CD14-positive monocyte (primary cell): ENCODE data around the gene DPPA4. TPM values are rescaled to one million over a fixed set of nuclear protein-coding genes. Genes with fewer than 3 reads are reported as not detected.

Source experiments
- DNase-seq, 3 donors: peaks; one replicate each; pipeline ENCODE4 v3.0.0-alpha.2; 2011 to 2022
- H2AFZ ChIP-seq: 2 replicates; pipeline ENCODE4 v1.6.0; 2012; ENCODE audit warnings: mild to moderate bottlenecking, low read depth, low read length, inconsistent platforms; ENCODE audit not compliant: insufficient read depth, poor library complexity, severe bottlenecking
- H3K27ac ChIP-seq, 2 donors: 1 replicate in 1 of 2; 2 replicates in 1 of 2; pipeline ENCODE4 v1.5.1; 2012 to 2013; ENCODE audit warnings: low read length in 2 of 2, control low read depth in 1 of 2, inconsistent platforms in 1 of 2, low read depth in 1 of 2, mild to moderate bottlenecking in 1 of 2
- H3K27me3 ChIP-seq, 2 donors: one replicate each; pipeline versions ENCODE4 v1.6.0 to v1.6.1; 2011 to 2013; ENCODE audit warnings: low read length in 2 of 2; ENCODE audit not compliant: control insufficient read depth in 2 of 2, insufficient read depth in 2 of 2
- H3K36me3 ChIP-seq, 2 donors: replicated peaks in 1 of 2; 1 replicate in 1 of 2; 2 replicates in 1 of 2; pipeline versions ENCODE4 v1.5.1 to v1.6.1; 2012 to 2013; ENCODE audit warnings: low read length in 2 of 2, control low read depth in 1 of 2, inconsistent platforms in 1 of 2, mild to moderate bottlenecking in 1 of 2; ENCODE audit not compliant: insufficient read depth in 2 of 2, control insufficient read depth in 1 of 2
- H3K4me1 ChIP-seq, 2 donors: 1 replicate in 1 of 2; 2 replicates in 1 of 2; pipeline versions ENCODE4 v1.5.1 to v1.6.1; 2012 to 2013; ENCODE audit warnings: low read length in 2 of 2, control low read depth in 1 of 2, inconsistent platforms in 1 of 2, mild to moderate bottlenecking in 1 of 2, moderate library complexity in 1 of 2; ENCODE audit not compliant: insufficient read depth in 2 of 2, control insufficient read depth in 1 of 2
- H3K4me2 ChIP-seq: replicated peaks from 2 replicates; pipeline ENCODE3; 2012; ENCODE audit warnings: low read length, moderate library complexity, mild to moderate bottlenecking; ENCODE audit not compliant: poor library complexity, severe bottlenecking; ENCODE audit errors: extremely low read depth
- H3K4me3 ChIP-seq, 3 experiments: fragments of 200-600 bp in 1 of 3; sonication (generic) in 1 of 3; replicated peaks in 1 of 3; 1 replicate in 2 of 3; 2 replicates in 1 of 3; pipeline ENCODE4 v1.5.1; 2011 to 2013; ENCODE audit warnings: low read length in 3 of 3, mild to moderate bottlenecking in 3 of 3, control low read depth in 2 of 3, low read depth in 2 of 3, inconsistent platforms in 1 of 3, moderate library complexity in 1 of 3
- H3K79me2 ChIP-seq: 2 replicates; pipeline ENCODE4 v1.6.0; 2012; ENCODE audit warnings: mild to moderate bottlenecking, control low read depth, inconsistent platforms, low read length, moderate library complexity; ENCODE audit not compliant: insufficient read depth
- H3K9ac ChIP-seq: 2 replicates; pipeline ENCODE4 v1.6.0; 2017; ENCODE audit warnings: low read length, mild to moderate bottlenecking; ENCODE audit not compliant: insufficient read depth, poor library complexity, severe bottlenecking
- H3K9me3 ChIP-seq, 2 donors: replicated peaks in 1 of 2; 1 replicate in 1 of 2; 2 replicates in 1 of 2; pipeline versions ENCODE4 v1.5.1 to v1.6.1; 2012 to 2013; ENCODE audit warnings: low read length in 2 of 2, control low read depth in 1 of 2; ENCODE audit not compliant: control insufficient read depth in 1 of 2, insufficient read depth in 1 of 2
- H4K20me1 ChIP-seq: 2 replicates; pipeline ENCODE4 v1.6.0; 2012; ENCODE audit warnings: mild to moderate bottlenecking, low read length, control low read depth, moderate library complexity; ENCODE audit not compliant: insufficient read depth
- H3K27ac Mint-ChIP-seq, 7 donors: one replicate each; pipeline ENCODE4 v1.8.0; 2020; ENCODE audit warnings: mild to moderate bottlenecking in 7 of 7, mixed read lengths in 7 of 7, moderate library complexity in 6 of 7, inconsistent platforms in 2 of 7
- H3K27me3 Mint-ChIP-seq, 3 donors: one replicate each; pipeline ENCODE4 v1.8.0; 2021 to 2022; ENCODE audit warnings: low read depth in 3 of 3, mild to moderate bottlenecking in 3 of 3, mixed read lengths in 3 of 3, moderate library complexity in 3 of 3, inconsistent platforms in 1 of 3
- H3K36me3 Mint-ChIP-seq, 2 donors: one replicate each; pipeline ENCODE4 v1.8.0; 2020; ENCODE audit warnings: mixed read lengths in 2 of 2, inconsistent platforms in 1 of 2, mild to moderate bottlenecking in 1 of 2
- H3K4me1 Mint-ChIP-seq: one replicate; pipeline ENCODE4 v1.8.0; 2020; ENCODE audit warnings: mild to moderate bottlenecking, mixed read lengths
- H3K4me3 Mint-ChIP-seq, 2 donors: one replicate each; pipeline ENCODE4 v1.8.0; 2020; ENCODE audit warnings: mild to moderate bottlenecking in 2 of 2, mixed read lengths in 2 of 2, moderate library complexity in 1 of 2
- H3K9me3 Mint-ChIP-seq, 7 donors: one replicate each; pipeline ENCODE4 v1.8.0; 2020 to 2022; ENCODE audit warnings: mixed read lengths in 7 of 7, mild to moderate bottlenecking in 6 of 7, moderate library complexity in 6 of 7, inconsistent platforms in 2 of 7
- CTCF ChIP-seq: fragments of 200-600 bp; IDR thresholded peaks from one replicate; pipeline ENCODE4 v1.8.0; 2022; ENCODE audit warnings: antibody characterized with exemption, mild to moderate bottlenecking
- WGBS: methylation state at CpG from one replicate; pipeline ENCODE4 v1.1.5; 2013; ENCODE audit warnings: missing lambda C conversion rate; ENCODE audit not compliant: insufficient coverage; 5-methylcytosine and 5-hydroxymethylcytosine counted together
- intact Hi-C, 2 donors: fragments of 100-400 bp; cut with micrococcal nuclease; formaldehyde crosslinking; loops; one replicate each; pipeline versions ENCODE4 v1.15.0 to v1.15.1; 2023
- polyA plus RNA-seq, 3 donors: library from polyadenylated mRNA; depleted of rRNA in 1 of 3; unstranded in 2 of 3; stranded (reverse) in 1 of 3; fragments of 300-500 nt in 2 of 3; fragments of >200 nt in 1 of 3; fragmentation: Illumina TruSeq in 2 of 3; gene quantifications; 1 replicate in 2 of 3; 2 replicates in 1 of 3; pipeline ENCODE4 v1.2.3, GENCODE V29; 2012 to 2021

DPPA4 gene
- polyA plus RNA-seq, 3 donors: 0.07 TPM; not detected in 2

DNA sequence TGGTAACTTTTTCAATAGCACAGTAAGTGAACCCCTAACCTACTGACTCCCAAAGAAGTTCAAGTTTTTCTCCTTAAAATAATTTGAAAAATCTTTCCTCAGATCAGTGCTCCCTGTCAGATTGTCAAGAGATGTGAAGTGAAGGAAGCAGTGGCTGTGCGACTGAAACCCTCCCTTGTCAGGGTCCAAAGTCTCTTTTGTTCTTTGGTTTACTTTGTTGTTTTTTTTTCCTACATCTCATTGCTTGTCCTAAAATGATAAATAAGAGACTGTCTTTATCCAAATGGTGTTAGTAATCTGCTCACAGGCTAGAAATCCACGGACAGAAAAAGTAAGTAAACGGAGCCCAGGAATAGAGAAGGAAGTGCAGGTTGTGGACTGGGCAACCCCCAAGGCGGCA is 976 bp upstream of the DPPA4 start:
- no peak for DNase-seq
- no peaks in the 10 kb centered on the region for H3K9me3 ChIP-seq
- H3K79me2 ChIP-seq: no peaks in the 10 kb centered on the region
- no peak overlapping the region for H3K27ac Mint-ChIP-seq
- H3K36me3 ChIP-seq: no peaks in the 10 kb centered on the region
- peaks cover 5 to 7% of the 10 kb centered on the region in 2 donors for H3K27me3 ChIP-seq
- no peak for TF ChIP-seq CTCF
- no peaks in the 10 kb centered on the region for H4K20me1 ChIP-seq
- H2AFZ ChIP-seq: no peak overlapping the region
- 0% methylated on average over 2 of the region's 4 CpGs for WGBS
- no peak overlapping the region for H3K4me3 ChIP-seq
- H3K4me2 ChIP-seq: no peak overlapping the region
- intact Hi-C loops: no loop called here
- peaks cover 0 to 18% (median 8%) of the 10 kb centered on the region in 7 donors for H3K9me3 Mint-ChIP-seq
- H3K4me3 Mint-ChIP-seq: no peak overlapping the region
- no peaks in the 10 kb centered on the region for H3K36me3 Mint-ChIP-seq
- peaks cover 32% of the 10 kb centered on the region for H3K4me1 Mint-ChIP-seq
- peaks cover 20 to 29% (median 22%) of the 10 kb centered on the region in 3 donors for H3K27me3 Mint-ChIP-seq
- H3K9ac ChIP-seq: no peak overlapping the region
- no peak overlapping the region for H3K27ac ChIP-seq
- H3K4me1 ChIP-seq: peaks cover 7 to 9% of the 10 kb centered on the region in 2 donors

DNA sequence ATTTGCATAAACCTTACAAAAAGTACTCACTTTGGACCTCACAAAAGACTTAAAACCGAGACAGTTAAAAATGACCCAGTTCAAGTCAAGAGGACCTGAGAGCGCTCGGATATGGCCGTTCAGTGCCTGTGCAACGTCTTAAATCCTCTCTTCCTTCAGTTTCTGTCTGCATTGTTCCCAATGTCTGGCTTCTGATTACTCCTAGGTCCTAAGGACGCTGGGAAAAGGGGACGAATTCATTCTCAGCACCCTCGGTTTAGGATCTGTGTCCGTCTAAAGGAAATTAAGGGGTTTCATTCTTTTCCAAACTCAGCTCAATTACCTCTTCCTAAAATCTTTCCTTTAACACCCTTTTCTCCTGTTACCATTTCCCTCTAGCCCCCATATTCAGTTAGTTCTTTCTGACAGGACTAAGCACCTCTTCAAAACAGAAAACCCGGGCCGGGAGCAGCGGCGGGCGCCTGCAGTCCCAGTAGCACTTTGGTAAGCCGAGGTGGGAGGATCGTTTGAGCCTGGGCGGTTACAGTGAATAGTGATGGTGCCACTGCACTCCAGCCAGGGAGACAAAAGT is 970 bp downstream of the DPPA4 start:
- no peaks in the 10 kb centered on the region for H3K36me3 ChIP-seq
- DNase-seq: no peak
- no peaks in the 10 kb centered on the region for H4K20me1 ChIP-seq
- Mint-ChIP-seq H3K27me3 (peaks cover 20 to 29% (median 22%) of the 10 kb centered on the region in 3 donors), H3K27ac (peak overlapping the region in 3 of 7 donors; percentile 4 to 82 (median 76)), H3K4me1 (peaks cover 32% of the 10 kb centered on the region), H3K4me3 (peak overlapping the region; percentile 86 to 99), H3K9me3 (peaks cover 0 to 15% (median 7%) of the 10 kb centered on the region in 7 donors), H3K36me3 (no peaks in the 10 kb centered on the region)
- WGBS: 2% methylated on average over 6 of the region's 17 CpGs
- H3K27me3 ChIP-seq: peaks cover 5 to 7% of the 10 kb centered on the region in 2 donors
- intact Hi-C loops: no loop called here
- H3K27ac ChIP-seq: no peak overlapping the region
- peak overlapping the region; percentile 84 for H3K4me2 ChIP-seq
- TF ChIP-seq CTCF: no peak
- peak overlapping the region; percentile 83 for H2AFZ ChIP-seq
- peak overlapping the region; percentile 45 for H3K9ac ChIP-seq
- peaks cover 7 to 9% of the 10 kb centered on the region in 2 donors for H3K4me1 ChIP-seq
- H3K4me3 ChIP-seq: peak overlapping the region; percentile 52 to 76 (median 73)
- no peaks in the 10 kb centered on the region for H3K9me3 ChIP-seq
- H3K79me2 ChIP-seq: no peaks in the 10 kb centered on the region
